Fibroblast of pulmonary artery (primary cell): ENCODE measurements around the gene DOCK8.

Experiments
- DNase-seq: peaks from one replicate; pipeline ENCODE4 v3.0.0-alpha.2; 2010; ENCODE audit warnings: low read depth
- H3K4me3 ChIP-seq: replicated peaks from 2 replicates; pipeline ENCODE4 v1.5.1; 2011; ENCODE audit warnings: low read depth, mild to moderate bottlenecking, control low read depth, low read length, moderate library complexity
- TF ChIP-seq, protein P1 (sequence below): IDR thresholded peaks from 2 replicates; pipeline ENCODE4 v1.5.1; 2011; ENCODE audit warnings: mild to moderate bottlenecking, control low read depth, low read length, inconsistent platforms; ENCODE audit errors: missing control alignments

Gene DOCK8

DNA sequence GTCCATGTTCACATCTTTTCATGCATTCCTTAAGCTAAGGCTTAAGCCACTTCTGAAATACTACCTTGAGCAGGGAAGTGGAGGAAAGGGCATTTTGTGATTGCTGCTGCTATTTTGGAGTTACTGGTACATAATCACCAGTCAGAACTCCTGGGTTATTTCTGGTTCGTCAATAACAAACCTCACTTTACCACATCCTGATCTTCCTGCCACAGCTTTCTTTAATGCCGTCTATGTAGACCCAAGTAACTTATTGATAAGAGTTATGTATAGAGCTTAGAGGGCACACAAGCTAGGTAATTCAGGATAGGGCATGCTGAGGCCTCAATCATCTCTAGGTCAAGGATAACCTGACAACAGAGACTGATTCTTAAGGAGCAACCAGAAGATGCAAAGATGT is 120.7 kb downstream of the DOCK8 start:
- DNase-seq = no peak
- H3K4me3 ChIP-seq = no peak overlapping the region
- TF ChIP-seq, protein P1, sequence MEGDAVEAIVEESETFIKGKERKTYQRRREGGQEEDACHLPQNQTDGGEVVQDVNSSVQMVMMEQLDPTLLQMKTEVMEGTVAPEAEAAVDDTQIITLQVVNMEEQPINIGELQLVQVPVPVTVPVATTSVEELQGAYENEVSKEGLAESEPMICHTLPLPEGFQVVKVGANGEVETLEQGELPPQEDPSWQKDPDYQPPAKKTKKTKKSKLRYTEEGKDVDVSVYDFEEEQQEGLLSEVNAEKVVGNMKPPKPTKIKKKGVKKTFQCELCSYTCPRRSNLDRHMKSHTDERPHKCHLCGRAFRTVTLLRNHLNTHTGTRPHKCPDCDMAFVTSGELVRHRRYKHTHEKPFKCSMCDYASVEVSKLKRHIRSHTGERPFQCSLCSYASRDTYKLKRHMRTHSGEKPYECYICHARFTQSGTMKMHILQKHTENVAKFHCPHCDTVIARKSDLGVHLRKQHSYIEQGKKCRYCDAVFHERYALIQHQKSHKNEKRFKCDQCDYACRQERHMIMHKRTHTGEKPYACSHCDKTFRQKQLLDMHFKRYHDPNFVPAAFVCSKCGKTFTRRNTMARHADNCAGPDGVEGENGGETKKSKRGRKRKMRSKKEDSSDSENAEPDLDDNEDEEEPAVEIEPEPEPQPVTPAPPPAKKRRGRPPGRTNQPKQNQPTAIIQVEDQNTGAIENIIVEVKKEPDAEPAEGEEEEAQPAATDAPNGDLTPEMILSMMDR = no peak

DNA sequence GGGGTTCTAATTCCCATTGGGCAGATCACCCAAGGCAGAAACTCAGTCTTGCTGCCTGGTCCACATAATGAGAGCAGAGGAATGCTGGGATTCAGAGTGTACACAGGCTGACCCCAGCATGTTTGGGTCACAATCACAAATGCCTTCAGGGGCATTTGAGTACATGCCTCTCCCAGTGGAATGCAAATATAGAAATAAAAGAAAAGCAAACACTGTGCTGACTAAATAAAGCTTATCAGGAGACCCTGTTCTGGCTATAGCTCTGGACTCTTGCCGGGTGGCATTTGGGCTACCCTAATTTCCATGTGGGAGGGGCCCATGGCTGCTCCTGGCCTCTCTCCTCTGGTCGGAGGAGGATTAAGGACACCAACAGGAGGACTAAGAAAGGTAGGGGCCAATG is 121.4 kb downstream of the DOCK8 start:
- DNase-seq = no peak
- no peak overlapping the region for H3K4me3 ChIP-seq
- TF ChIP-seq, protein P1 = no peak

DNA sequence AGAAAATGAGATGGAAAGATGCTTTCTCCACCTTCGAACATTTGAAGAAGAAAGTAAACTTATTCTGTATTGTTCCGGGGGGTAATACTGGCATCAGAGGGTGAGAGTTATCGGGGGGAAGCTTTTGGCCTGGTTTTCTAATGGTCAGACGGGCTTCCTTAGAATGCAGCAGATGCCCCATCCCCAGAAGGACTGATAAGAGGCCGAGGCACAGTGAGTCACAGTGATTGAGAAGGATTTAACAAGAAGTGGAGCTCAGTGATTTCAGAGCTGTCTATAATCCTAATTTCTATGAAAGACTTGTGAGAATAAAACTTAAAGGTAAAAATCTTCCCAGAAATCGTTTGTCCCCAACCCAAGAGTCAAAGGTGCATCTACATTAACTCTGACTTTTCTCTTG is 123.9 kb downstream of the DOCK8 start:
- H3K4me3 ChIP-seq = no peak overlapping the region
- no peak for DNase-seq
- TF ChIP-seq, protein P1 = no peak

- TF ChIP-seq, protein P1 = no peak
- H3K4me3 ChIP-seq = no peak overlapping the region
- DNase-seq = no peak
Observed at GRCh38 chr9:341634-342421, 127.2 kb downstream of the DOCK8 start.

DNA sequence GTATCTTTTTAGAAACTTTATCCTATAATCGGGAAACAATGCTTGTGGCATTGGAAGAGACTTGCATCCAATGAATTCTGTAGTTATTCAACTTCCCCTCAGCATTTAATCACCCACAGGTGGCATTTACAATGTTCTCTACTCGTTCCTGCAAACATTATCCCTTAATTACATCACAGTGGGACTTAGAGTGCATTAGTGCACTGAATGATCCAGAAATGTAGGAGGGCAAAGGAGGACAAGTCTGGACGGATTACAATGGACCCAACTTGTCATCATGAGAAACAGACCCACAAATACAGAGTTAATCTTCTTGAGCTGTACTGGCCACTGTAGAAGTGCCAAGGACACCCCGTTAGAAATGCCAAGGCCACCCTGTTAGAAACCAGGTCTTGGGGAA is 129.1 kb downstream of the DOCK8 start:
- H3K4me3 ChIP-seq = no peak overlapping the region
- DNase-seq = no peak
- TF ChIP-seq, protein P1 = no peak

GRCh38 chr9:346111-346571 is 131.5 kb downstream of the DOCK8 start:
- TF ChIP-seq, protein P1 = no peak
- no peak overlapping the region for H3K4me3 ChIP-seq
- no peak for DNase-seq
